ENCODE data around the gene SEC14L3. TPM values are rescaled to one million over a fixed set of nuclear protein-coding genes. Genes with fewer than 3 reads are reported as not detected.

SEC14L3 gene
- total RNA-seq, 1 donor from 2014 or later = not detected

GRCh38 chr22:30497466-30498150 is 25.8 kb upstream of the SEC14L3 start:
- no peaks in the 10 kb centered on the region for H3K4me1 ChIP-seq
- no peak for TF ChIP-seq POLR2AphosphoS5 (IDR thresholded peaks at IDR 0.05; ENCODE audit: insufficient read depth in 1 of 2, low read depth in 1 of 2)
- intact Hi-C loops (cut with DNase I) = no loop called here
- H3K36me3 ChIP-seq = no peaks in the 10 kb centered on the region
- H3K9me3 ChIP-seq = no peaks in the 10 kb centered on the region
- no peaks in the 10 kb centered on the region for H3K27me3 ChIP-seq
- no peak overlapping the region for H3K4me3 ChIP-seq
- DNase-seq (ENCODE audit: extremely low spot score in 2 of 2) = no peak
- no peak overlapping the region for H3K27ac ChIP-seq

- Histone ChIP-seq H3K36me3 (no peaks in the 10 kb centered on the region), H3K27ac (no peak overlapping the region), H3K27me3 (no peaks in the 10 kb centered on the region), H3K4me3 (no peak overlapping the region), H3K9me3 (no peaks in the 10 kb centered on the region), H3K4me1 (no peaks in the 10 kb centered on the region)
- intact Hi-C loops (cut with DNase I) = no loop called here
- TF ChIP-seq POLR2AphosphoS5 (IDR thresholded peaks at IDR 0.05; ENCODE audit: insufficient read depth in 1 of 2, low read depth in 1 of 2) (no peak), POLR2A (IDR thresholded peaks at IDR 0.05) (no peak)
- TF ChIP-seq, protein P1, sequence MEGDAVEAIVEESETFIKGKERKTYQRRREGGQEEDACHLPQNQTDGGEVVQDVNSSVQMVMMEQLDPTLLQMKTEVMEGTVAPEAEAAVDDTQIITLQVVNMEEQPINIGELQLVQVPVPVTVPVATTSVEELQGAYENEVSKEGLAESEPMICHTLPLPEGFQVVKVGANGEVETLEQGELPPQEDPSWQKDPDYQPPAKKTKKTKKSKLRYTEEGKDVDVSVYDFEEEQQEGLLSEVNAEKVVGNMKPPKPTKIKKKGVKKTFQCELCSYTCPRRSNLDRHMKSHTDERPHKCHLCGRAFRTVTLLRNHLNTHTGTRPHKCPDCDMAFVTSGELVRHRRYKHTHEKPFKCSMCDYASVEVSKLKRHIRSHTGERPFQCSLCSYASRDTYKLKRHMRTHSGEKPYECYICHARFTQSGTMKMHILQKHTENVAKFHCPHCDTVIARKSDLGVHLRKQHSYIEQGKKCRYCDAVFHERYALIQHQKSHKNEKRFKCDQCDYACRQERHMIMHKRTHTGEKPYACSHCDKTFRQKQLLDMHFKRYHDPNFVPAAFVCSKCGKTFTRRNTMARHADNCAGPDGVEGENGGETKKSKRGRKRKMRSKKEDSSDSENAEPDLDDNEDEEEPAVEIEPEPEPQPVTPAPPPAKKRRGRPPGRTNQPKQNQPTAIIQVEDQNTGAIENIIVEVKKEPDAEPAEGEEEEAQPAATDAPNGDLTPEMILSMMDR (IDR thresholded peaks at IDR 0.05) = no peak
- no peak for DNase-seq (ENCODE audit: extremely low spot score in 2 of 2)
Measured at GRCh38 chr22:30495041-30495784, 23.4 kb upstream of the SEC14L3 start.

DNA sequence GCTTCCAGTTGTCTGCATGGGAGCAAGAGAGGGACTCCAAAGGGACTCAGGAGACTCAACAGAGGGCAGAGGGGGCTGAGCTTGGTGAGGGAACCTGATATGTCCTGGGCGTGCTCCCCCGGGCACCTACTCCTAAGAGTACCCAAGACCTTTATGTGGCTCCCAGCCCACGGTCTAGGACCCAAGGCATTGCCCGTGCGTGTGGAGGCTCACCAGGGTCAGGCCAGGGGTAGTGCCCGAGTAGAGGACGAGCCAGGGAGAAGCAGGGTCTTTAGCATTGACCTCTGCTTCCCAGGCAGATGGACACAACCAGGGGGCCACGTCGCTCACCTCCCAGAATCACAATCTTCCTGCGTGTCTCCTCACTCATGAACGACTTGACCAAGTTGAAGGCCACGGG is 20.3 kb upstream of the SEC14L3 start:
- TF ChIP-seq, protein P1 (IDR thresholded peaks at IDR 0.05) = no peak
- no peak for TF ChIP-seq POLR2AphosphoS5 (IDR thresholded peaks at IDR 0.05; ENCODE audit: insufficient read depth in 1 of 2, low read depth in 1 of 2)
- no peak for TF ChIP-seq POLR2A (IDR thresholded peaks at IDR 0.05)
- DNase-seq (ENCODE audit: extremely low spot score in 2 of 2) = no peak
- intact Hi-C loops (cut with DNase I) = no loop called here

DNA sequence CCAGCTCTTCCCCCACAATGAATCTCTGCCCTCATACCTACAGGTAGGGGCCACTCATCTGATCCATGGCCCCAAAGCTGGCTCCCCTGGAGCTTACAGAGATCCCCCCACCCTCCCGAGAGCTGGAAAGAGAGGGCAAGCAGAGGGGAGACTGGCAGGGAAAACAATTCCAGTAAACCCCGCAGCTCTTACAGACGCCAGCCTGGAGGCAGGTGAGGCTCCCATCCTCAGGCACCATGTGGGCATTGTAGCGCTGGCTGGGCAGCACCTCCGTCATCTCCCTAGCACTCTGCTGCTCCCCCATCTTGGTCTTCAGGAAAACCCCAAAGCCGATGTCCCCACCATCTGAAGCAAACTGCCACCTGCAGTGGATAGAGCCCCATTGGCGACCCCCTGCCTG is 19.6 kb upstream of the SEC14L3 start:
- intact Hi-C loops (cut with DNase I) = no loop called here
- H3K27ac ChIP-seq = no peak overlapping the region
- H3K4me3 ChIP-seq = no peak overlapping the region
- no peak for DNase-seq (ENCODE audit: extremely low spot score in 2 of 2)
- no peaks in the 10 kb centered on the region for H3K4me1 ChIP-seq
- H3K27me3 ChIP-seq = no peaks in the 10 kb centered on the region
- TF ChIP-seq POLR2A (IDR thresholded peaks at IDR 0.05) (no peak), POLR2AphosphoS5 (IDR thresholded peaks at IDR 0.05; ENCODE audit: insufficient read depth in 1 of 2, low read depth in 1 of 2) (no peak)
- H3K9me3 ChIP-seq = no peaks in the 10 kb centered on the region
- no peaks in the 10 kb centered on the region for H3K36me3 ChIP-seq

More for the DNA sequence above, 20.3 kb upstream of the SEC14L3 start:
- Histone ChIP-seq H3K27ac (no peak overlapping the region), H3K36me3 (no peaks in the 10 kb centered on the region), H3K27me3 (no peaks in the 10 kb centered on the region), H3K4me1 (no peaks in the 10 kb centered on the region), H3K9me3 (no peaks in the 10 kb centered on the region), H3K4me3 (no peak overlapping the region)

DNA sequence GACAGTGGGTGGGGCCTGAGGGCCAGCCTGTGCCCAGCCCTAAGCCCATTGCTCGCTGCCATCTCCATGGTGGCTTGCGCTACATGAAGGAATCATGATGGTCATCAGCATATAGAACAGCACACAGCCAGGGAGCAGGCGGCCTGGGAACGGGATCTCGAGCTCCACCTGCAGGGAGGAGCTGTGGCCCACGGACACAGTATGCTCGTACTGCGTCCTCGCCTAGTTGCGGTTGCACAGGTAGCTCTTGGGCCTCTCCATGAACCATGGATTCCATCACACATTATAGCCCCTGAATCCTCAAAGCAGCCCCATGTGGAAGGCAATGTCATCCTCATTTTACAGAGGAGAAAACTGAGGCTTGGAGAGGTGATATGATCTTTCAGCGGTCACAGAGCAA is 18.6 kb upstream of the SEC14L3 start:
- intact Hi-C loops (cut with DNase I) = no loop called here
- Histone ChIP-seq H3K9me3 (no peaks in the 10 kb centered on the region), H3K36me3 (no peaks in the 10 kb centered on the region), H3K4me3 (no peak overlapping the region), H3K27me3 (no peaks in the 10 kb centered on the region), H3K27ac (no peak overlapping the region), H3K4me1 (no peaks in the 10 kb centered on the region)
- no peak for DNase-seq (ENCODE audit: extremely low spot score in 2 of 2)
- no peak for TF ChIP-seq POLR2AphosphoS5 (IDR thresholded peaks at IDR 0.05; ENCODE audit: insufficient read depth in 1 of 2, low read depth in 1 of 2)
- no peak for TF ChIP-seq POLR2A (IDR thresholded peaks at IDR 0.05)
- TF ChIP-seq, protein P1 (IDR thresholded peaks at IDR 0.05) = no peak

DNA sequence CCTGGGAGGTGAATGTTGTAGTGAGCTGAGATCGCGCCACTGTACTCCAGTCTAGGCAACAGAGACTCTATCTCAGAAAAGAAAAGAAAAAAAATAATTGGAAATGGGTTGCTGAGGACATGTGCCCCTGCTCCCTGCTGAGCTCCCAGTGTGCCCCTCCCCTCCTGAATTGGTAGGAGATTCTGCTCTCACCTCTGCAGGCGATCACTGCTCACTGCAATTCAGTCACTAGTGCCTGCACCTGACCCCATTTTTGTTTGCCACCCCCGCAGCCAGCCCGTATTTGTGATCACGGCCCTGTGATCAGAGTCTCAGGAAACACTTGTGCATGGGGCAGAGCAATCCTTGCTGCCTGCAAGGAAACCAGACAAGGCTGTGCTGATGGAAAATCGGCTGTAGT is 16.3 kb upstream of the SEC14L3 start:
- DNase-seq (ENCODE audit: extremely low spot score in 2 of 2) = no peak
- TF ChIP-seq, protein P1 (IDR thresholded peaks at IDR 0.05) = no peak
- TF ChIP-seq POLR2AphosphoS5 (IDR thresholded peaks at IDR 0.05; ENCODE audit: insufficient read depth in 1 of 2, low read depth in 1 of 2) (no peak), POLR2A (IDR thresholded peaks at IDR 0.05) (no peak)
- no peaks in the 10 kb centered on the region for H3K27me3 ChIP-seq
- no peaks in the 10 kb centered on the region for H3K4me1 ChIP-seq
- intact Hi-C loops (cut with DNase I) = no loop called here
- H3K9me3 ChIP-seq = no peaks in the 10 kb centered on the region
- no peaks in the 10 kb centered on the region for H3K36me3 ChIP-seq
- no peak overlapping the region for H3K4me3 ChIP-seq
- no peak overlapping the region for H3K27ac ChIP-seq
